ENCODE results near the gene BRIX1. TPM values are rescaled to one million over a fixed set of nuclear protein-coding genes. Genes with fewer than 3 reads are reported as not detected.

The BRIX1 gene
- total RNA-seq, 1 experiment from 2014 or later, result 77.0 TPM

DNA sequence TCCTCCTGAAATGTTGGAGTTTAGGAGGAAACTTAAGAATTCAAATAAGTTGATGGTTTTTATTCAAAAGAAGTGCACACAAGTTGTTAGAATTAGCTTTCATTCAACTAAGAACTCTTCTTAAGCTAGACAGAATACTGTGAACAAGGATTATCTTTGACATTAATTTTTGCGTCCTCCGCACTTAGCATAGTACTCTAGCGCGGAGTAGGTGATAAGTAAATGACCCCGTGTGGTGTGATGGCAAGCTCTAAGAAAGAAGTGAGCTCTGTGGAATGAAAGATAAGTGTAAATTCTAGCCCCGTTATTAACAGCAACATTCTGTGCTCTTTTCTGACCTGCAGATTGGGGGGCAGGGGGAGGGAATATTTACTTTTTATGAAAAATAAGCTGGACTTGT is 1.0 kb downstream of the BRIX1 start:
- no peak overlapping the region for H2BK5ac ChIP-seq (ENCODE audit: insufficient read length, low read length)
- H4K91ac ChIP-seq (ENCODE audit: insufficient read length, low read depth, low read length), result no peak overlapping the region
- no peak overlapping the region for H3K4me3 Mint-ChIP-seq
- peaks cover 26 to 57% (median 51%) of the 10 kb centered on the region in 3 experiments for H3K36me3 Mint-ChIP-seq (ENCODE audit: insufficient read depth in 1 of 3, low read depth in 3 of 3)
- H2AFZ ChIP-seq (ENCODE audit: low read length), result no peak overlapping the region
- H4K5ac ChIP-seq (ENCODE audit: insufficient read length, low read depth, low read length), result no peak overlapping the region
- H3K18ac ChIP-seq (ENCODE audit: insufficient read length, low read depth, low read length), result no peak overlapping the region
- H3K9me3 ChIP-seq (ENCODE audit: control insufficient read depth, low read depth, low read length), result no peaks in the 10 kb centered on the region
- H3K27me3 ChIP-seq (ENCODE audit: insufficient read depth, low read length), result no peaks in the 10 kb centered on the region
- no peaks in the 10 kb centered on the region for H3K27me3 Mint-ChIP-seq (ENCODE audit: low read depth)
- no peak overlapping the region for H2BK120ac ChIP-seq (ENCODE audit: low read depth, low read length, poor library complexity, severe bottlenecking)
- peak overlapping the region; percentile 92 for H3K4me2 ChIP-seq (ENCODE audit: insufficient read depth, insufficient read length, low read length)
- no peak overlapping the region for H3K56ac ChIP-seq (ENCODE audit: insufficient read length, low read depth, low read length)
- no peak overlapping the region for H2BK15ac ChIP-seq (ENCODE audit: low read depth, low read length)
- no peaks in the 10 kb centered on the region for H3K79me1 ChIP-seq (ENCODE audit: insufficient read depth, low read depth, low read length, poor library complexity, severe bottlenecking)
- peak overlapping the region in 1 of 3 experiments; percentile 76; a peak in 1 of 7 replicates for H3K27ac Mint-ChIP-seq
- no peak overlapping the region for H3K23ac ChIP-seq (ENCODE audit: insufficient read length, low read depth, low read length)
- H3K4me1 ChIP-seq (ENCODE audit: insufficient read depth, low read length), result no peaks in the 10 kb centered on the region
- peaks cover 28% of the 10 kb centered on the region for H3K79me2 ChIP-seq (ENCODE audit: insufficient read depth, low read length)
- no peak overlapping the region for H3K4ac ChIP-seq (ENCODE audit: low read depth, low read length)
- peaks cover 21 to 25% of the 10 kb centered on the region in 2 experiments for H3K4me1 Mint-ChIP-seq
- H2AK5ac ChIP-seq (ENCODE audit: insufficient read length, low read length), result no peak overlapping the region
- no peak overlapping the region; the same call in 1 of the 2 replicates for H3K14ac ChIP-seq (ENCODE audit: insufficient read depth, low read length)
- H4K8ac ChIP-seq (replicated peaks; ENCODE audit: insufficient read length, low read depth, low read length), result no peak overlapping the region
- H3K23me2 ChIP-seq (ENCODE audit: insufficient read length, low read depth, low read length, poor library complexity, severe bottlenecking), result peaks cover 5% of the 10 kb centered on the region
- H4K20me1 ChIP-seq (ENCODE audit: control insufficient read depth, insufficient read depth, insufficient read length), result no peaks in the 10 kb centered on the region
- H3K9ac ChIP-seq (ENCODE audit: extremely low read depth, insufficient read length, low read length), result peak overlapping the region; percentile 98
- no peak overlapping the region for H3K27ac ChIP-seq (ENCODE audit: insufficient read length, low read depth, low read length)
- H2BK20ac ChIP-seq (ENCODE audit: low read depth, low read length, poor library complexity, severe bottlenecking), result no peak overlapping the region
- no CpG with 5 or more reads among the region's 6 CpGs for WGBS (ENCODE audit: extremely low coverage, insufficient read length, low lambda C conversion rate)
- H3K9me3 Mint-ChIP-seq, result no peaks in the 10 kb centered on the region
- TF ChIP-seq, protein P1, sequence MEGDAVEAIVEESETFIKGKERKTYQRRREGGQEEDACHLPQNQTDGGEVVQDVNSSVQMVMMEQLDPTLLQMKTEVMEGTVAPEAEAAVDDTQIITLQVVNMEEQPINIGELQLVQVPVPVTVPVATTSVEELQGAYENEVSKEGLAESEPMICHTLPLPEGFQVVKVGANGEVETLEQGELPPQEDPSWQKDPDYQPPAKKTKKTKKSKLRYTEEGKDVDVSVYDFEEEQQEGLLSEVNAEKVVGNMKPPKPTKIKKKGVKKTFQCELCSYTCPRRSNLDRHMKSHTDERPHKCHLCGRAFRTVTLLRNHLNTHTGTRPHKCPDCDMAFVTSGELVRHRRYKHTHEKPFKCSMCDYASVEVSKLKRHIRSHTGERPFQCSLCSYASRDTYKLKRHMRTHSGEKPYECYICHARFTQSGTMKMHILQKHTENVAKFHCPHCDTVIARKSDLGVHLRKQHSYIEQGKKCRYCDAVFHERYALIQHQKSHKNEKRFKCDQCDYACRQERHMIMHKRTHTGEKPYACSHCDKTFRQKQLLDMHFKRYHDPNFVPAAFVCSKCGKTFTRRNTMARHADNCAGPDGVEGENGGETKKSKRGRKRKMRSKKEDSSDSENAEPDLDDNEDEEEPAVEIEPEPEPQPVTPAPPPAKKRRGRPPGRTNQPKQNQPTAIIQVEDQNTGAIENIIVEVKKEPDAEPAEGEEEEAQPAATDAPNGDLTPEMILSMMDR (conservative IDR thresholded peaks at IDR 0.05), result no peak
- no peak for DNase-seq
- no peak overlapping the region for H3T11ph ChIP-seq (ENCODE audit: low read length)
- no peak overlapping the region for H2BK12ac ChIP-seq (ENCODE audit: insufficient read length, low read depth, low read length)
